Hepatic stellate cell (primary cell): Measurements from ENCODE around the gene SLC38A1.
A peak's percentile ranks its signal among the peaks of the same experiment; 100 is the strongest.

Experiments used
- DNase-seq: peaks from one replicate; pipeline ENCODE4 v3.0.0; 2011; ENCODE audit warnings: low spot score

Gene SLC38A1

GRCh38 chr12:46230983-46231382 is 37.9 kb downstream of the SLC38A1 start:
- no peak for DNase-seq

GRCh38 chr12:46230306-46230705 is 38.5 kb downstream of the SLC38A1 start:
- DNase-seq, result no peak

GRCh38 chr12:46227616-46228015 is 41.2 kb downstream of the SLC38A1 start:
- no peak for DNase-seq

GRCh38 chr12:46224386-46224785 is 44.5 kb downstream of the SLC38A1 start:
- DNase-seq, result no peak

GRCh38 chr12:46223047-46223446 is 45.8 kb downstream of the SLC38A1 start:
- no peak for DNase-seq

- no peak for DNase-seq
Observed at GRCh38 chr12:46222636-46223035, 46.2 kb downstream of the SLC38A1 start.

- no peak for DNase-seq
Observed at GRCh38 chr12:46221255-46222128, 47.4 kb downstream of the SLC38A1 start.

GRCh38 chr12:46219877-46220655 is 48.8 kb downstream of the SLC38A1 start:
- peak; percentile 7 for DNase-seq

- DNase-seq, result no peak
Observed at GRCh38 chr12:46219132-46219876, 49.5 kb downstream of the SLC38A1 start.

DNA sequence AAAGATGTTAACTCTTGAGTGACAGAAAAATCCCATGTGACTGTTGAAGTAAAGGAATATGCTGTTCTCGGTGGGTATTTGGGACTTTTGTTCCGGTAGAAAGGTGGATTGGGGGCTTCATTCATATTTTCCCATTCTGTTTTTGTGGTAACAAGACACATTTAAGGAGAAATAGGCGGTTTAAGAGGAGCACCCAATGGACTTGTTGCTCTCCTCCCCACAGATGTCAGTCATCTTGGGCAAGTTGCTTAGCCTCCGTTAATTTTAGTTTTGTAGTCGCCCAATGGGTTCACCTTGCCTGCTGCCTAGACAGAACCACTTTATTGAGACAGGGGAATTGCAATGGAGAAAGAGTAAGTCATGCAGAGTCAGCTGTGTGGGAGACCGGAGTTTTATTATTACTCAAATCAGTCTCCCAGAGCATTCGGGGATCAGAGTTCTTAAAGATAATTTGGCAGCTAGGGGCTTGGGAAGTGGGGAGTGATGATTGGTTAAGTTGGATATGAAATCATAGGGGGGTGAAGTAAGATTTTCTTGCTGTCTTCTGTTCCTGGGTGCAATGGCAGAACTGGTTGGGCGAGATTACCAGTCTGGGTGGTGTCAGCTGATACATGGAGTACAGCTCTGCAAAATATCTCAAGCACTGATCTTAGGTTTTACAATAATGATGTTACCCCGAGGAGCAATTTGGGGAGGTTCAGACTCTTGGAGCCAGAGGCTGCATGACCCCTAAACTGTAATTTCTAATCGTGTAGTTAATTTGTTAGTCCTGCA is 50.3 kb downstream of the SLC38A1 start:
- no peak for DNase-seq

- DNase-seq, result no peak
Observed at GRCh38 chr12:46217541-46218321, 51.1 kb downstream of the SLC38A1 start.

DNA sequence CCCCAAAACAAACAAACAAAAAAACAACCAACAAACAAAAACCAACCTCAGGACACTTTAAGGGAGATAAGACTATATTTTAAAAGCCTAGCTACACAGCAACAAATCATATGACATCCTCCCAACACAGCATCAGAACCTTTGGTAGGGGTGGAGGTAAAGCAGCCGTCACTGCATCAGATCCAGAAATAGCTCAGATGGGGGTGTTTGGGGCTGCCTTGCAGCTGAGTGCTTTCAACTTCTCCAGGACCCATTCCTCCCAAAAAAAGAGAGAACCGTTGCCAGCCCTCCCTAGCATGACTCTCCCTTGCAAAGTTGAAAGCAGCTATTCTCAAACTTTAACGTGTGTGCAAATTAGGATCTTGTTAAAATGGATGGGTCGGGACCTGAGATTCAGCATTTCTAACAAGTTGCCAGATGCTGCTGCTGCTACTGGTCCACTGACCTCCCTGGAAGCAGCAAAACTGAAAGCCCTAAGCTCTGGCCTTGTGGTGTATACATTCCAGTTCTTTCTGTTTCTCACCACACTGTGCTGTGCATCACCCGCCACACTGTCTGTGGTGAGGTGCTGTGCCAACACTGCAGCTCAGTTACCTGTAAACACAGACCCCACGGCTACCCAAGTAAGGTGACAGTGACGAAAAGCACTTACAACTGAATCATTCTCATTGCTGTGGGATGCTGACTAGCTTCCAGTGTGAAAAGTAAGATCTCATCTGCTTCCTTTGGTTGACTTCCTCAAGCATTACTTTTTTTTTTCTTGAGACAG is 54.0 kb downstream of the SLC38A1 start:
- no peak for DNase-seq

DNA sequence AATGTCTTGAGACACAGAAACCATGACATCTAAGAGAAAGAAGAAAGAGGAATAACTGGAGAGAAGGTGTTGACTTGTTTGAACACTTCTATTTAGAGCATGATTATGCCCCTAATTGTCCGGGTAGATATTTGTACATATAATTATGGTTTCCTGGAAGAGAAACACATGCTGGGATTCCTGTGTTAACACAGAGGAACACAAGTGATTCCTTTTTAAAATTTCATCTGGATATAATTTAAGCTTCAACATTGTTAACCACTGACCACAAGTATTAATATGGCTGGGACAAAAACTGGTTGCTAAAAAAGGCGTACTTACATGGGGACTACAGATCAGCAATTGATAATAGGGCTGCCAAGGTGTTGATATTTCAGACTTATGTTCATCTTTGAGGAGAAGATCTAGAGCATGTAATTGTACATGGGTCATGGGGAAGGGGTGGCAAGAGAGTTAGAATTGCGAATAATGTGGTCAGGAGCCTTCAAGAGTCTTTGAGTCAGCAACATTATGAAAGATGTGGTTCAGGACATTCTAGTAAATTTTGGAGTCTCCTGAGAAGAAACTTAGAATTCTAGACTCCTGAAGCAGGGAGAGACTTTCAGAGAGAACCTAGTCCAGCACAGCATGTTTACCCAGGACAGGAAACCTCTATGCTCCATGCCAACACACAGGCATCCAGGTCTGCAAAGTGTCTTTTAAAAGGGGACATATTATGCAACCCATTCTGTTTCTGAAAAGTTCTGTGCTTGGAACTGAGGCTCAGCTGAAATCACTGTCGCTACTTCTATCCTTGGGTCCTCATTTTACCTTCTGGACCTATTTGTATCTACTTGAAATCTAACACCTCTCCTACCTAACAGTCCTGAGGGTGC is 56.5 kb downstream of the SLC38A1 start:
- DNase-seq, result no peak

DNA sequence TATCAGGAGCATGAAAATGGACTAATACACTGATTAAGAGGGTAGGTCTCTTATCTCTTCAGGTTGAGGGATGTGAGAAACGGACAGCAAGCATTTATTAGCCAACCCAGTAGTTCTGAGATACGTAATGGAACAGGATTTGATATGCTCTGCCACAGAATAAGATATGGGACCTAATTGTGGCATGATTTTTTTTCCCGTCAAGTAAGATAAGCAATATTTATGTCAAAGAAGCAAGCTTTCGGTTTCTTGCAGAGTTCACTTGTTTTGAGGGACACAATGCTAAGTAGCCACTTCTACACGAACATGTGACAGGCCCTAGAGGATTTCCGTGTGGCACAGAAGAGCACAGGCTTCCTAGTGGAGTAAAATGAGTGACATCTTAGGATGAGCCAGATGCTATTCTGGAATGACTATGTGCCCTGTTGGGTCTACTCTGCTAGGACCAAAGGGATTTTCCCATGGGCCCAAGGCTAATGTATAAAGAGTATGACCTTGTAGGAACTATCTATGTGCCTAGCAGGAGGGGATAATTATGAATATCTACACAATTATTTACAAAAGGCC is 57.9 kb downstream of the SLC38A1 start:
- no peak for DNase-seq

- DNase-seq, result no peak
Observed at GRCh38 chr12:46209914-46210872, 58.6 kb downstream of the SLC38A1 start.

DNA sequence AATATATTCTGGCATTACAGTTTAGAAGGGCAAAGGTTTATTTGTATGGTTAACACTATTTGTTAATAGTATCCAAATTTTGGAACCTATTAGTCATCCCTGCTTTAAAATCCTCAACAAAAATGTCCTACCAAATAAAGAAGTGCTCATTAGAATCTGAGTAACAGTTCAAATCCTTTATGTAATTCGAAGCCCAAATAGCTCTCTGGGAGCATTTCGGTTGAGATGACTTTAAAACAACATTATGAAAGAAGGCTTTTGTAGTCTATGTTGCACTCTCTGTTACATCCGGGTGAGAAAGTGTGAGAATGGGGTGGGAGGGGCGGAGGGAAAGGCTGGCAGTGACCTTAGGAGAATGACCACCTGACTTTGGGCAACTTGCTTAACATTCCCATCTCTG is 59.7 kb downstream of the SLC38A1 start:
- DNase-seq, result no peak

DNA sequence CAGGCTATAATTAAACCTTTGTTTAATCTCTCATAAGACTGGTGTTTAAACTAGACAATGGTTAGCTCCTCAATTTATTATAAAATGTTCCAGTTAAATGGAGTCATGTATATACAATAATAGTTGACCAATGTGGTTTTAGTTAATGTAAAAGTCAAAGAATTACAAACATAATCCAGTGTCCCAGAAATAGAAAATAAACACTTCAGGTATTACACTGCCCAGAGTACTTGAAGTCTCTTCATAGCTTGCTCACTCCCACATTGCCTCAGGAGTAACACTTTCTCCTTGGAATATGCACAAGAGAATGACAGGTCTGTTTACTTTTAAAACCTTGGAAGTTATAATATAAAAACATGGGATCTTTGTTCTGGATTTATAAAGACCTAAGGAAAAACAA is 60.5 kb downstream of the SLC38A1 start:
- DNase-seq, result no peak

GRCh38 chr12:46207644-46208043 is 61.2 kb downstream of the SLC38A1 start:
- no peak for DNase-seq
